Activated T-cell treated with anti-CD3 and anti-CD28 coated beads for 24 hours (primary cell): ENCODE measurements around the gene SLC29A4.

Experiments used
- DNase-seq: peaks from one replicate; pipeline ENCODE4 v3.0.0-alpha.2; 2020; ENCODE audit warnings: low read depth

SLC29A4 gene

GRCh38 chr7:5352440-5353010 lies 69.8 kb downstream of the SLC29A4 start:
- no peak for DNase-seq

- no peak for DNase-seq
Measured at GRCh38 chr7:5354460-5355232, 71.9 kb downstream of the SLC29A4 start.
